Activated naive CD8-positive, alpha-beta T cell treated with anti-CD3 and anti-CD28 coated beads for 36 hours (primary cell): ENCODE results near the gene WWP2. TPM values are rescaled to one million over a fixed set of nuclear protein-coding genes. Genes with fewer than 3 reads are reported as not detected.
"Not testable (repeated sequence)": the region's sequence is repeated elsewhere in the genome, so short reads cannot be mapped to it uniquely, and the experiment has no call there.

Experiments
- DNase-seq: peaks from one replicate; pipeline ENCODE4 v3.0.0; 2021
- H3K27ac Mint-ChIP-seq: one replicate; pipeline ENCODE4 v1.8.0; 2022; ENCODE audit warnings: mild to moderate bottlenecking, moderate library complexity, mixed read lengths
- H3K27me3 Mint-ChIP-seq: one replicate; pipeline ENCODE4 v1.8.0; 2022; ENCODE audit warnings: mild to moderate bottlenecking, mixed read lengths
- H3K36me3 Mint-ChIP-seq: one replicate; pipeline ENCODE4 v1.8.0; 2021; ENCODE audit warnings: mild to moderate bottlenecking, mixed read lengths
- H3K4me1 Mint-ChIP-seq: one replicate; pipeline ENCODE4 v1.8.0; 2021; ENCODE audit warnings: mixed read lengths
- H3K4me3 Mint-ChIP-seq: one replicate; pipeline ENCODE4 v1.8.0; 2022; ENCODE audit warnings: mild to moderate bottlenecking, moderate library complexity, mixed read lengths
- H3K9me3 Mint-ChIP-seq: one replicate; pipeline ENCODE4 v1.8.0; 2022; ENCODE audit warnings: mixed read lengths
- total RNA-seq, 2 experiments: library from RNA; stranded (reverse); gene quantifications; one replicate each; pipeline ENCODE4 v1.2.3, GENCODE V29; 2021

The WWP2 gene
- total RNA-seq, 2 experiments from 2014 or later = 32.1 to 35.3 TPM

GRCh38 chr16:69847643-69848042, 85.5 kb downstream of the WWP2 start:
- no peaks in the 10 kb centered on the region for H3K27me3 Mint-ChIP-seq
- H3K4me3 Mint-ChIP-seq = no peak overlapping the region
- no peak overlapping the region for H3K27ac Mint-ChIP-seq
- H3K36me3 Mint-ChIP-seq = peaks cover 3% of the 10 kb centered on the region
- H3K9me3 Mint-ChIP-seq = no peaks in the 10 kb centered on the region
- no peak for DNase-seq
- H3K4me1 Mint-ChIP-seq = no peaks in the 10 kb centered on the region

- Mint-ChIP-seq H3K27ac (no peak overlapping the region), H3K4me1 (no peaks in the 10 kb centered on the region), H3K36me3 (peaks cover 3% of the 10 kb centered on the region), H3K4me3 (no peak overlapping the region), H3K9me3 (no peaks in the 10 kb centered on the region), H3K27me3 (no peaks in the 10 kb centered on the region)
- DNase-seq = no peak
Observed at GRCh38 chr16:69848637-69849545, 86.8 kb downstream of the WWP2 start.

GRCh38 chr16:69851491-69852240, 89.5 kb downstream of the WWP2 start:
- no peaks in the 10 kb centered on the region for H3K36me3 Mint-ChIP-seq

GRCh38 chr16:69852815-69853214, 90.7 kb downstream of the WWP2 start:
- no peak for DNase-seq
- Mint-ChIP-seq H3K4me3 (no peak overlapping the region), H3K27me3 (no peaks in the 10 kb centered on the region), H3K4me1 (no peaks in the 10 kb centered on the region), H3K27ac (no peak overlapping the region), H3K9me3 (no peaks in the 10 kb centered on the region), H3K36me3 (peaks cover 2% of the 10 kb centered on the region)

More at GRCh38 chr16:69851491-69852240, 89.5 kb downstream of the WWP2 start:
- Mint-ChIP-seq H3K27me3 (no peaks in the 10 kb centered on the region), H3K4me3 (no peak overlapping the region), H3K4me1 (no peaks in the 10 kb centered on the region), H3K9me3 (no peaks in the 10 kb centered on the region), H3K27ac (no peak overlapping the region)
- DNase-seq = no peak

- DNase-seq = no peak
- Mint-ChIP-seq H3K36me3 (peaks cover 2% of the 10 kb centered on the region), H3K4me1 (no peaks in the 10 kb centered on the region), H3K27me3 (no peaks in the 10 kb centered on the region), H3K4me3 (no peak overlapping the region), H3K9me3 (no peaks in the 10 kb centered on the region), H3K27ac (no peak overlapping the region)
Observed at GRCh38 chr16:69853481-69853880, 91.3 kb downstream of the WWP2 start.

GRCh38 chr16:69854776-69855175, 92.6 kb downstream of the WWP2 start:
- H3K4me3 Mint-ChIP-seq, H3K27me3 Mint-ChIP-seq, H3K36me3 Mint-ChIP-seq, H3K4me1 Mint-ChIP-seq, H3K9me3 Mint-ChIP-seq, DNase-seq, H3K27ac Mint-ChIP-seq: not testable (repeated sequence)

GRCh38 chr16:69855592-69855991, 93.5 kb downstream of the WWP2 start:
- no peak overlapping the region for H3K27ac Mint-ChIP-seq
- no peak overlapping the region for H3K4me3 Mint-ChIP-seq
- DNase-seq = no peak
- no peaks in the 10 kb centered on the region for H3K9me3 Mint-ChIP-seq
- H3K4me1 Mint-ChIP-seq = no peaks in the 10 kb centered on the region
- no peaks in the 10 kb centered on the region for H3K27me3 Mint-ChIP-seq
- H3K36me3 Mint-ChIP-seq = peaks cover 2% of the 10 kb centered on the region

- H3K9me3 Mint-ChIP-seq = no peaks in the 10 kb centered on the region
- peaks cover 2% of the 10 kb centered on the region for H3K36me3 Mint-ChIP-seq
- no peak overlapping the region for H3K27ac Mint-ChIP-seq
- no peaks in the 10 kb centered on the region for H3K4me1 Mint-ChIP-seq
- H3K4me3 Mint-ChIP-seq = no peak overlapping the region
- no peak for DNase-seq
- no peaks in the 10 kb centered on the region for H3K27me3 Mint-ChIP-seq
Observed at GRCh38 chr16:69858191-69859104, 96.3 kb downstream of the WWP2 start.

- H3K27ac Mint-ChIP-seq = no peak overlapping the region
- no peak for DNase-seq
Observed at GRCh38 chr16:69859105-69859989, 97.2 kb downstream of the WWP2 start.

GRCh38 chr16:69860233-69861231, 98.4 kb downstream of the WWP2 start:
- no peak overlapping the region for H3K27ac Mint-ChIP-seq
- no peak for DNase-seq
- H3K4me3 Mint-ChIP-seq = no peak overlapping the region
- no peaks in the 10 kb centered on the region for H3K4me1 Mint-ChIP-seq
- no peaks in the 10 kb centered on the region for H3K9me3 Mint-ChIP-seq
- peaks cover 2% of the 10 kb centered on the region for H3K36me3 Mint-ChIP-seq
- no peaks in the 10 kb centered on the region for H3K27me3 Mint-ChIP-seq

More at GRCh38 chr16:69859105-69859989, 97.2 kb downstream of the WWP2 start:
- H3K4me3 Mint-ChIP-seq = no peak overlapping the region
- H3K27me3 Mint-ChIP-seq = no peaks in the 10 kb centered on the region
- no peaks in the 10 kb centered on the region for H3K4me1 Mint-ChIP-seq
- no peaks in the 10 kb centered on the region for H3K9me3 Mint-ChIP-seq
- H3K36me3 Mint-ChIP-seq = peaks cover 2% of the 10 kb centered on the region

- peaks cover 2% of the 10 kb centered on the region for H3K36me3 Mint-ChIP-seq
- no peaks in the 10 kb centered on the region for H3K27me3 Mint-ChIP-seq
- no peak overlapping the region for H3K27ac Mint-ChIP-seq
- H3K4me1 Mint-ChIP-seq = no peaks in the 10 kb centered on the region
- no peak for DNase-seq
- H3K4me3 Mint-ChIP-seq = no peak overlapping the region
- H3K9me3 Mint-ChIP-seq = no peaks in the 10 kb centered on the region
Observed at GRCh38 chr16:69861292-69862030, 99.3 kb downstream of the WWP2 start.

GRCh38 chr16:69863401-69864281, 101.5 kb downstream of the WWP2 start:
- H3K9me3 Mint-ChIP-seq = no peaks in the 10 kb centered on the region
- H3K27ac Mint-ChIP-seq = no peak overlapping the region
- H3K4me1 Mint-ChIP-seq = no peaks in the 10 kb centered on the region
- H3K36me3 Mint-ChIP-seq = no peaks in the 10 kb centered on the region
- no peak overlapping the region for H3K4me3 Mint-ChIP-seq
- DNase-seq = no peak
- no peaks in the 10 kb centered on the region for H3K27me3 Mint-ChIP-seq
